Peyer's patch (tissue), 4 donors: ENCODE data around the gene EIF4A3. TPM values are rescaled to one million over a fixed set of nuclear protein-coding genes. Genes with fewer than 3 reads are reported as not detected.
A peak's percentile ranks its signal among the peaks of the same experiment; 100 is the strongest.

Experiments
- DNase-seq, 3 donors: peaks; one replicate each; pipeline ENCODE4 v3.0.0-alpha.2; 2017 to 2019
- H3K27ac ChIP-seq, 4 donors: fragments of 200-600 bp; sonication (generic); one replicate each; pipeline ENCODE4 v1.5.1; 2016 to 2019
- H3K27me3 ChIP-seq, 2 donors: fragments of 200-600 bp; sonication (generic); one replicate each; pipeline ENCODE4 v1.5.1; 2019
- H3K36me3 ChIP-seq, 3 donors: fragments of 200-600 bp; sonication (generic); one replicate each; pipeline ENCODE4 v1.5.1; 2016 to 2019
- H3K4me1 ChIP-seq, 4 donors: fragments of 200-600 bp; sonication (generic); one replicate each; pipeline ENCODE4 v1.5.1; 2016 to 2019
- H3K4me3 ChIP-seq, 4 donors: fragments of 200-600 bp; sonication (generic); 1 replicate in 3 of 4; 2 replicates in 1 of 4; pipeline ENCODE4 v1.5.1; 2016 to 2019; ENCODE audit warnings: mild to moderate bottlenecking in 1 of 4
- H3K9me3 ChIP-seq, 4 donors: fragments of 200-600 bp; sonication (generic); one replicate each; pipeline ENCODE4 v1.5.1; 2016 to 2019; ENCODE audit warnings: mild to moderate bottlenecking in 1 of 4
- CTCF ChIP-seq, 6 experiments: fragments of 450-650 bp in 4 of 6; fragments of 200-600 bp in 2 of 6; sonication (generic) in 1 of 6; IDR thresholded peaks; one replicate each; pipeline ENCODE4 v1.5.1; 2017 to 2019; ENCODE audit warnings: antibody characterized with exemption in 6 of 6, mild to moderate bottlenecking in 3 of 6, moderate library complexity in 1 of 6
- POLR2A ChIP-seq, 2 donors: fragments of 450-650 bp; IDR thresholded peaks; one replicate each; pipeline ENCODE4 v1.5.1; 2017; ENCODE audit warnings: antibody characterized with exemption in 2 of 2, mild to moderate bottlenecking in 2 of 2, moderate library complexity in 2 of 2
- total RNA-seq, 4 donors: library from RNA; depleted of rRNA; stranded (reverse); fragments of >200 nt; gene quantifications; one replicate each; pipeline ENCODE4 v1.1.0, GENCODE V29; 2016

EIF4A3 gene
- total RNA-seq, 4 donors from 2014 or later, result 29.0 to 66.8 (median 46.1) TPM

- Histone ChIP-seq H3K4me1 (no peaks in the 10 kb centered on the region), H3K27me3 (no peaks in the 10 kb centered on the region), H3K27ac (no peak overlapping the region), H3K9me3 (no peaks in the 10 kb centered on the region), H3K4me3 (no peak overlapping the region), H3K36me3 (no peaks in the 10 kb centered on the region)
- DNase-seq, result no peak
- TF ChIP-seq CTCF (IDR thresholded peaks at IDR 0.05), result no peak
- TF ChIP-seq POLR2A (IDR thresholded peaks at IDR 0.05), result no peak
Measured at GRCh38 chr17:80191192-80191591, 44.3 kb upstream of the EIF4A3 start.

- TF ChIP-seq CTCF (IDR thresholded peaks at IDR 0.05) (no peak), POLR2A (IDR thresholded peaks at IDR 0.05) (no peak)
- no peaks in the 10 kb centered on the region for H3K36me3 ChIP-seq
- no peaks in the 10 kb centered on the region for H3K4me1 ChIP-seq
- H3K4me3 ChIP-seq, result no peak overlapping the region
- no peak for DNase-seq
- no peaks in the 10 kb centered on the region for H3K27me3 ChIP-seq
- H3K9me3 ChIP-seq, result no peaks in the 10 kb centered on the region
- H3K27ac ChIP-seq, result no peak overlapping the region
Measured at GRCh38 chr17:80190716-80191115, 43.8 kb upstream of the EIF4A3 start.

GRCh38 chr17:80189611-80190010 lies 42.7 kb upstream of the EIF4A3 start:
- no peaks in the 10 kb centered on the region for H3K36me3 ChIP-seq
- no peak for DNase-seq
- no peaks in the 10 kb centered on the region for H3K4me1 ChIP-seq
- TF ChIP-seq POLR2A (IDR thresholded peaks at IDR 0.05) (no peak), CTCF (IDR thresholded peaks at IDR 0.05) (no peak)
- H3K27me3 ChIP-seq, result no peaks in the 10 kb centered on the region
- H3K27ac ChIP-seq, result no peak overlapping the region
- H3K4me3 ChIP-seq, result no peak overlapping the region
- H3K9me3 ChIP-seq, result no peaks in the 10 kb centered on the region

GRCh38 chr17:80187515-80187941 lies 40.6 kb upstream of the EIF4A3 start:
- no peaks in the 10 kb centered on the region for H3K27me3 ChIP-seq
- no peaks in the 10 kb centered on the region for H3K36me3 ChIP-seq
- peak overlapping the region in 2 of 4 donors; percentile 15 to 18 for H3K4me3 ChIP-seq
- H3K4me1 ChIP-seq, result no peaks in the 10 kb centered on the region
- H3K9me3 ChIP-seq, result no peaks in the 10 kb centered on the region
- peak in 2 of 3 donors; percentile 69 to 73 for DNase-seq
- H3K27ac ChIP-seq, result peak overlapping the region in 2 of 4 donors; percentile 10 to 49
- TF ChIP-seq POLR2A (IDR thresholded peaks at IDR 0.05) (no peak), CTCF (IDR thresholded peaks at IDR 0.05) (no peak)

- no peaks in the 10 kb centered on the region for H3K36me3 ChIP-seq
- no peaks in the 10 kb centered on the region for H3K27me3 ChIP-seq
- H3K4me1 ChIP-seq, result no peaks in the 10 kb centered on the region
- TF ChIP-seq POLR2A (IDR thresholded peaks at IDR 0.05), result no peak
- no peak for TF ChIP-seq CTCF (IDR thresholded peaks at IDR 0.05)
- peak overlapping the region in 1 of 4 donors; percentile 10 for H3K27ac ChIP-seq
- DNase-seq, result no peak
- H3K9me3 ChIP-seq, result no peaks in the 10 kb centered on the region
- peak overlapping the region in 2 of 4 donors; percentile 15 to 18 for H3K4me3 ChIP-seq
Measured at GRCh38 chr17:80187090-80187489, 40.2 kb upstream of the EIF4A3 start.

- Histone ChIP-seq H3K27me3 (no peaks in the 10 kb centered on the region), H3K36me3 (no peaks in the 10 kb centered on the region), H3K9me3 (no peaks in the 10 kb centered on the region), H3K4me3 (no peak overlapping the region), H3K27ac (no peak overlapping the region), H3K4me1 (no peaks in the 10 kb centered on the region)
- DNase-seq, result no peak
- no peak for TF ChIP-seq POLR2A (IDR thresholded peaks at IDR 0.05)
- no peak for TF ChIP-seq CTCF (IDR thresholded peaks at IDR 0.05)
Measured at GRCh38 chr17:80185968-80186367, 39.0 kb upstream of the EIF4A3 start.
